ENCODE measurements around the gene TMEM127.
"Not testable (repeated sequence)": the region's sequence is repeated elsewhere in the genome, so short reads cannot be mapped to it uniquely, and the experiment has no call there.

Gene TMEM127

DNA sequence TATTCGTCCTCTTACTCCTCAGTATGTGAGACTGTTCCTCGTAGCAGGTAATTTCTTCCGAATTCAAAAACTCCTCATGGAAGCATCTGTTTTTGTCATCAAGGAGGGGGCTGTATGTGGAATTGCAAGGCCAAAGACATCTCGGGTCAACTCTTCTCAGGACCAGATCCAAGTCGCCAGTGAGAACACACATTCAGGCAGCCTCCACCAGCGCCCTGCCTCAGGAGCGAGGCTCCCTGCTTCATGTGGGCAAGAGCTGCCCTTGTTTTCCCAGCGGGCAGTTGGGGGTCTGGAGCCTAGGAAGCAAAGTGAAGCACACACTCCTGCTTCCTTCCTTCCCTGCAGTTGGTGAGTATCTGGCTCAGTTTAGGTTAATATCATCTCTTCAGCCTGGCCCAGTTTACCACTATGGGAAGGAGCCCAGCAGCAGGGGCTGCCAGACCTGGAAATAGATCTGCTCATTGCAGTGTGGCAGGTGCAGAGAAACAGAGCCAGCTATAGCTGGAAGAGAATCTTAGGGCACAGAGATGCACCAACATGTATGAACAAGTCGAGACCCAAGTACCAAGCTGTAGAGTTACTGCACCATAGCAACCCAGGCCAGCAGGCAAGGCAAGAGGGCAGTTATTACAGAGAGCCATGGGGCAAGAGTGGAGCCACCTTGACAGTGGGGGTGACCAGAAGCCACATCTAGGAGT, 25.3 kb downstream of the TMEM127 start:
- no peak for DNase-seq

DNA sequence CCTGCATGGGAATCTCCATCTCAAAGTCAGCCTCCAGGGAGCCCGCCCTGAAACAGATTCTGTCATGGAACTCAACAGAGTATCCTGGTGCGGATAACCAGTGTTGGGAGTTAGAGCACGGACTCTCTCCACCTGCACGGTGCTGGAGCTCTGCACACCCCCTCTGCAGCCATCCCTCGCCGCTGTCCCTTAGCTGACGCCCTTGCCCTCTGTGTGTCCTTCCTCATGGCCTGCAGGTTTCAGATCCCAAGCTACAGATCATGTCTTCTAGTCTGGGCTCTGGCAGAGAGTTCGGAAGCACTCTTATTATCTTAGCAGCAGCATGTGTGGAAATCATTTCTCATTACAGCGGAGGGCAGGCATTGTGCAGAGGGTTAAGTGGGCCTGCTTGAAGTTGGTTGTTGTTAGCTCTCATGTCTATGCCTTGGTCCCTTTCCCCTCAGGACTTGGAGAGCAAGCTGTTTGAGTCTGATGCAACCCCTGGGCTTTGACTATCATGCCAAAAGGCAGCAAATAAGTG, 26.0 kb downstream of the TMEM127 start:
- no peak for DNase-seq

DNA sequence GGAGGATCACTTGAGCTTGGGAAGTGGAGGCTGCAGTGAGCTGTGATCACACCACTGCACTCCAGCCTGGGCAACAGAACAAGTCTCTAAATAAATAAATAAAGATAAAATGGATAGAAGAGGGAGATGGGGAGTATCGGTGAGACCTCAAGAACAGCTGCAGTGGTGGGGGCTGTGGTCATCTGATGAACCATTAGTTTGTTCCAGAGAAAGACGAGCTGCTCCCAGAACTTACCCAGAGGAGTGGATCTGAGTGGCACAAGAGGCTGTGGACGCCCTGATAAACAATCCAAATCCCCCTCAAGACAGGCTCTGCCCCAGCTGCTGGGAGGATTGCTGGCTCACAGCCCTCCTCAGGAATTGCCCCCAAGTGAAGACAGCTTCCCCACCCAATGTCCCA, 26.7 kb downstream of the TMEM127 start:
- DNase-seq = no peak

DNA sequence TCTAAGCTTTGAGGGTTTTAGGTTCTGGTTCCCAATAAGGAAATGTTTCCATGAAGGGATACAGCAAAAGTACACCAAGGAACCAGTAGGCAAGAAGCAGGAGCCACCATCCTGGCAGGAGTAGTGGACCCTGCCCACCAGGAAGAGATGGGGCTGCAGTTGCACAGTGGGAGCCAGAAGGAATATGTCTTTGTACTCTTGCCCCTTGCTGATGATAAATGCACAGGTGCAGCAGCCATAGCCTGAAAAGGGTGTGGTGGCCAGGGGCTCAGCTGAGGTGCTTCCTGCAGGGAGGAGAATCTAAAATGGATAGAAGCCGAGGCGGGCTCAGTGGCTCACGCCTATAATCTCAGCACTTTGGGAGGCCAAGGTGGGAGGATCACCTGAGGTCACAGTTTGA, 27.5 kb downstream of the TMEM127 start:
- DNase-seq = no peak

DNA sequence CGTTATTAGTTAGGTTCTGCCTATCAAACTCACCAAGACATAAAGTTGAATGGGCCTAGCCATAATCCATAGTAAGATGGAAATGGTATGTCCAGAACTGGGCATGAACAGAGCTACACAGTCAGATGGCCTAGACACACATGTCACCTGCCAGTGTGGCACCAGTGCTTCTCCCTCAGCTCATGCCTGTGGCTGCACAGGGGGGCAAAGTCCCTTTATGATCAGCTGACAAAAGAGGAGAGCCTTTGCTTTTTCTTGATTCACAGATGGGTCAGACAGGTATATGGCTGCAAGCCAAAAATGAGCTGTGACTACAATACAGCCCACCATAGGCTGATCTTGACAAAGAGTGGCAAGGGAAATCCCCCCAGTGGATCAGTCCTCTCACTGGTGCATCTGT, 28.9 kb downstream of the TMEM127 start:
- no peak for DNase-seq

DNA sequence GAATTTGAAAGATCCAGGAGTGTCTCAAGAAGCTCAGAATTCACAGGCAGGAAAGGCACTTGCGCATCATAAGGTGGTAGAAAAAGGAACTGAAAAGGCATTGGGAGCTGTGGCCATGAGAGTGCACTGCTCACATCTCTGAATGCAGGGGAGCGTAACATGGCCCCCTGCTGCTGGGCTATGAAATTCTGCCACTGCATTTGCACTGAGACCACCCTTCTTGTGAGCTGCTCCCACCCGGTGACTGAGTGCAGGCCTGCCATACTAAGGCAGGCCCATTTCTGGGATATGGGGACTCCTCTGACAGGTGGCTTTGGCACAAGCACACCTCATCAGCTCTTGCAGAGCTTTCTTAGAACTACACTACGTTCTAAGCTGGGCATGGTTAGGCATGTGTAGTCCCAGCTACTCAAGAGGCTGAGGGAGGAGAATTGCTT, 31.9 kb downstream of the TMEM127 start:
- peak; percentile 24 to 54 for DNase-seq

DNA sequence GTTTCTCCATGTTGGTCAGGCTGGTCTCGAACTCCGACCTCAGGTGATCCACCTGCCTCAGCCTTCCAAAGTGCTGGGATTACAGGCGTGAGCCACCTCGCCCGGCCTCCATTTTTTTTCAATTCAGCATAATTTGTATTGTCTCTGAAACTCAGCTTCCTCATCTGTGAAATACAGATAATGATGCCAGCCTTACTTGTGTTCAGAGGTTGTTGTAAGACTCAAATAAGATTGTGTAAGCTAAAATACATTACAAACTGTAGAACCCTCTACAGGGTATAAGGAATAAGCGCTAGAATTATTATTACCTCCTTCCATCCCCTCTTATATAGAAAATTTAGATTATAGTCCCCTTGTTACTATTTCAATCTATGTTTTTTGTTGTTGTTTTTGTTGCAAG, 32.4 kb downstream of the TMEM127 start:
- no peak for DNase-seq

DNA sequence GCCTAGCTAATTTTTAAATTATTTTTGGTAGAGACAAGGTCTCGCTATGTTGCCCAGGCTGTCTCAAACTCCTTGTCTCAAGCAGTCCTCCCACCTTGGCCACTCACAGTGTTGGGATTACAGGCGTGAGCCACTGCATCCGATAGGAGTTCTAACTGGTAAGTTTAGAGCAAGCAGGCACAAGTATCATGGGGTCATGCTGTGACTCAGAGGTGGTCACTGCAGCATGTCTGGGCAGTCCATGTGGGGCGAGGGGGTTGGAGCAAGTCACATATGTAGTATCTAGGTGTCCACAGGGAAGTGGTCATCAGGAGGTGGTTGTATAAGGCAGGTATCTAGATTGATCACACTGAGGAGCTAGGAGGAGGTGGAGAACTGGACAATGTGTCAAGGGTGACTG, 34.5 kb downstream of the TMEM127 start:
- no peak for DNase-seq

DNA sequence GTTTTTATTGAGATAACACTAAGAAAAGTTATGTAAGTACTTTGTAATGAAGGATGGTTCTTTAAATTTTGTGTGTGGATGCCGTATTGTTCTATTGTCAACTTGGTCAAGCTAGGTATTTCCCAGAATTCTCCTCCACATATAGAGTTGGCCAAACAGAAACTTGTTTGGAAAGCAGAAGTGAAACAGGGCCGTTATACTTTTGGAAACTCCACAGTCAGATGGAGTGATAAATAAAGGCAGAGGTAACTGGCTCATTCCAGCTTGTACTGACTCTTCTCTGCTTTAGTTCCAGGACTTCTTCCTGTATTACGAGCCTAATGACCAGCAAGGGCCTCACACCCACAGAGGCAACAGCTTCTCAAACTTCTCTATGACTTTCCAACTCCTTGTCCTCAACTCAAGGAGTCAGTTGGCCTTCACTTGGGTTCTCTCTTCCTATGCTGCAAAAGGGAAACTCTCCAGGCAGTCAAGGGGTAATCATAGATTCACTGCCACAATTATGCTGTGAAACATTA, 40.7 kb downstream of the TMEM127 start:
- DNase-seq = peak; percentile 20 to 29

DNA sequence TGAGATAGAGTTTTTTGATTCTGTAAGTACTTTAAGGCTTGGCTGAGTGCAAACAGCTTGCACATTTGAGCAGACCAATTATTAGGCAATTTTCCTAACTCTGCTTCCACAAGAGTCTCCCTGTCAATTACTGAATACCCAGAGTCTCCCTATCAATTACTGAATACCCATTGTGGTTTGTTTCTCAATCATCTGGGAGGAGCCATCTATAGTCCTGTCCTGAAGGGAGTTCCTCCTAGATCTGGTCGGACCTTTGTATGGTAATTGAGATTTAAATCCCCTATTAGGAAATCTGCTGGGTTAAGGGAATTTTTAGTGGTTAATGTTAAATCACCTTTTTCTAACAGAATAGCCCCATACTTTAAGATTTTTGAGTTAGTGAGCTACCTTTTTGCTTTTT, 44.7 kb downstream of the TMEM127 start:
- not testable (repeated sequence) for DNase-seq

DNA sequence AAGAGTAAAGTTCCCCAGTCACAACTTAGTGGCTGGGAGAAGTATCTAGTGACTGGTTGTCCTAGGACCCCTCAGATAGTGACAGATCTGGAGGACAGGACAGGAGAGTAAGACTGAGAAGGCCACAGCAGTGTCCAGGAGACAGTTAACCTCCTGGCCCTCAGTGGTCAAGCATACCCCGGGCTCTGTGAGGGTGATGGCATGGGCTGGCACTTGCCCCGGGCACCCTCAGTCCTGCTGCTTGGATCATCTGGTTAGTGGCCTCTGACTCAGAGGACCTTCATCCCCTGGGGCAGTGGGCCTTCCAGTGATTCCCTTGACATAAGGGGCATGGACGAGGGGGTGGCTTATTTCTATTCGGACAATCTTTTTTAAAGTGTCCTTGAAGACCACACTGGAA, 45.8 kb downstream of the TMEM127 start:
- DNase-seq = not testable (repeated sequence)

DNA sequence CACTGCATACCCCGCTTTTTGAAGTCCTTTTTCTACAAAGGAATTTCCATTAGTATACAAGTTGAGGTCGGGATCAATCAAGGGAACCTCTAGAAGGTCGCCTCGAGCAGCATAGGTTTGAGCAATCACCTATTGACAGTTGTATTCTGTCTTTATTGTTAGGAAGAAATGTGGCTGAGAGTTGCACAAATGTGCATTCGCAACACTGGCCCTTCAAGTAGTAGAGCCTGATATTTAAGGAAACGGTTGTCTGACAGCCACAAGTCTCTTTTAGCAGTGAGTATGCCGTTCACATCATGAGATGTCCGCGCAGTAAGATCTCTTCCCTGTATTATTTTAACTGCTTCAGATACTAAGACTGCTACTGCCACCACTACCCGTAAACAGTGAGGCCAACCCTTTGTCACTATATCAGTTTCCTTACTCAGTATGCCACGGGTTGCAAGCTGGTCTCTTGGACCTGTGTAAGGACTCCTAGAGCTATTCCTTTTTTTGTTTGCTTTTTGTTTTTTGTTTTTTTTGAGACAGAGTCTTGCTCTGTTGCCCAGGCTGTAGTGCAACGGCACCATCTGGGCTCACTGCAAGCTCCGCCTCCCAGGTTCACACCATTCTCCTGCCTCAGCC, 47.2 kb downstream of the TMEM127 start:
- no peak for DNase-seq

DNA sequence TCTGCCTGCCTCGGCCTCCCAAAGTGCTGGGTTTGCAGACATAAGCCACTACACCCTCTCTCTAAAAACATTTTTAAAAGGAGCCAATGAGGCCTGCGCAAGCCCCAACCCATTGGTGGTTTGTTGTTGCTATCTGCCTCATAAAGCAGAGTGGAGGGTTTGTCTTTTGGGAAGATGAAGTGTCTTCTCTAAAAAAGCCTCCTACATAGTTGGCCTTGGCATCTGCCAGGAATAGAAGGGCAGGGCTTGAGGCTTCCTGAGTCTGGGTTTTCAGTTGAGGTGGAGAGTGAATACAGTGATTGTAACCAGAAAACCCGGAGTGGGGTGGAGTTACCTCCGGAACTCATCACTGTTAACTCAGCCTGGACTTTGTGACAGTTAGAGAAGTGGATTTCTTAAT, 51.2 kb downstream of the TMEM127 start:
- no peak for DNase-seq

DNA sequence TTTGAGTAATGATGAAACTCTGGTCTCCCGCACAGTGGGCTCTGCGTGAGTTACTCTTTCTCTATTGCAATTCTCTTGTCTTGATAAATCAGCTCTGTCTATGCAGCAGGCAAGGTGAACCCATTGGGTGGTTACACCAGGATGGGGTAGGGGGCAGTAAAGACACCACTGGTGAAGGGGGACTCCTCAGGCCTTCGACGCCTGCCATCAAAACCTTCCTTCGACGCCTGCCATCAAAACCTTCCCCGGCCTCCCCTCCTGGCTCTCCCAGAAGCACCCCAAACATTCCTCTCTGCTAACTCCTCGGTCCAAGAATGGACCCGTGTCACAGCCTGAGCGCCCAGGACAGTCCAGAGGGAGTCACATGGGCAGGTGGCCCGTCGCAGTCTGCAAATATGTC, 52.4 kb downstream of the TMEM127 start:
- DNase-seq = no peak

DNA sequence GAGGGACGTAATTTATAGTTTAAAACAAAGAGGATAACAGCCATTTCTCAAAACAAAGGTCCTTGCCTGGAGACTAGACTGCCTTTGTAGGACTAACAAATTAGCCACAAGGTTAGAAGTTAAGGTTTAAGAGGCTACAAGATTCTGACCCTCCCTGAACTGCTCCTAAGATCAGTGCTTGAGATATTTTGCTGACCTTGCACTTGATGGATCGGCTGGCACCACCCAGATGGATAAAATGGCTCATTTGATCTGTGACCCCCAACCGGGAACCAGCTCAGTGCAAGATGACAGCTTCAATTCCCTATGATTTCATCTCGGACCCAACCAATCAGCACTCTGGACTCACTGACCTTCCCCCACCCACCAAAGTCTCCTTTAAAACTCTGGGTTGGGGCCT, 53.5 kb downstream of the TMEM127 start:
- no peak for DNase-seq

DNA sequence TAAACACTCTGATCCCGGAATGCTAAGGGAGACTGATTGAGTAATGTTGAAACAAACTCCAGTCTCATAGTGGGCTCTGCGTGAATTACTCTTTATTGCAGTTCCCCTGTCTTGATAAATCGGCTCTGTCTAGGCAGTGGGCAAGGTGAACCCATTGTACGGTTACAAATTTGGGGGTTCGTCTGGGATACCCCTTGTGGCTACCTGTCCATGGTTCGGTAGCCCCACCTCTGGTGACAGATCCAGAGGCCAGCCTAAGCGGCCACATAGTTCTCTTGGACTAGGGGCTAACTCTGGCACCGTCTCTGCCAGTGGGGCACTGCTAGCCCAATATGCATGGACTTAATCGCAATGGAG, 56.1 kb downstream of the TMEM127 start:
- DNase-seq = no peak

DNA sequence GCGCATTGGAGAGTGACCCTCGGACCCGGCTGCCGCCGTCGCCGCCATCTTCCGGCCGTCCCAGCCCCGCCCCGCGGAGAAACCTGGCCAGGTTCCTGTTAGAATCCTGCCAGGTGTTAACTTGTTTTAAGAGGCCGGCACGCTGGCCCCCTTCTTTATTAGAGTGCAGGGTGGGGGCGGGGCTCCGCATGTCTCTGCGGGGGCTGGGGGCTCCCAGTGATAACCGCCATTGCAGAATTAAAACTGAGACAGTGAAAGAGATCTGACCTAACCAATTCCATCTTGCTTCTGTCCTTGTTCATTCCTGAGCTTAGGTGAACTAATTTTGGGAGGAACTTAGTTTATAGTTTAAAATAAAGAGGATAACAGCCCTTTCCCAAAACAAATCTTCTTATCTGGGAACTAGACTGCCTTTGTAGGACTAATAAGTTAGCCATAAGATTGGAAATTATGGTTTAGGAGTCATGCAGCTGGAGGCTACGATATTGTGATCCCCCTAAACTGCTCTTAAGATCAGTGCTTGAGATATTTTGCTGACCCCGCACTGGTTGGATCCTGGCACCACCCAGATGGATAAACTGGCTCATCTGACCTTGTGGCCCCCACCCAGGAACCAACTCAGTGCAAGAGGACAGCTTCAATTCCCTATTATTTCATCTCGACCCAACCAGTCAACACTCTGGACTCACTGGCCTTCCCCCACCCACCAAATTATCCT, 56.6 kb downstream of the TMEM127 start:
- no peak for DNase-seq

DNA sequence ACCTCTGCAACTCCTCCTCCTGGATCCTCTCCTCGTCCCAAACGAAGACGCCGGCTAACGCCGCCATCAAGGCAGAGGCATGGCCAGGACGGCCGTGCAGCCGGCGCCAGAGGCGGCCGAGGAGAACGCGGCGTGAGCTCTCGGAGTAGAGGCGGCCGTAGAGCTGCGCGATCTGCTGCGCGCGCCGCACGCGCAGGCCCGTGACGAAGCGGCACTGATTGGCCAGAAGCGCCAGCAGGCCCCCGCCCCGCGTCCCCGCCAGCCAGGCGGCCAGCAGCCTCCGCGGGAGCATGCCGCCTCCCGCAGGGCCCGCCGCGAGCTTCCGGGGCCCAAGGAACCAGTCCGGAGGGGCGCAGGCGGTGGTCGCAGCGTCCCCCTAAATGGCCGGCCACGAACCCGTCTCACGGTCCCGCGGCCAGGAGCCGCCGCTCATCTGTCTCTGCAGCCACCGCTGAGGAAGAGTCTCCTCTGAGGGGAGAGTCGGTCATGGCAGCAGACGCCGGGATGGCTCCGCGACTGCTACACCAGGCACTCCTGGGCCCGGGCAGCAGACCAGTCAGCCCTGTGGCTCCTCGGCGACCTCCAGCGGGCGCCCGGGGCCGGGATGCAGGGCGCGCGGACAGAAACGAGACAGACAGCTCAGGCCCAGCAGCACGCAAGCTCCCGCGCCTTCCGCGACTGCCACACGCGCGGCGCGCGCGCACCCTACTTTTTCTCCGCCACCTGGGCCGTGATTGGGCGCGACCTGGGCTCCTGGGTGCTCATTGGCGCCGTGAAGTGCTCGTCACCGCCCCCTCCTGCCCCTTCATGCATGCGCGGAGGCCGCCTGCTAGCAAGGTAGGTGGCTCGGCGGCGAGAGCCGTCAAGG, 57.4 kb downstream of the TMEM127 start, which contains the start of gene STARD7:
TSS of gene STARD7 (minus strand) at position 685 of the 868 bp plus-strand sequence. CDS start at position 292, 393 bp downstream.
- peak; percentile 95 for DNase-seq

DNA sequence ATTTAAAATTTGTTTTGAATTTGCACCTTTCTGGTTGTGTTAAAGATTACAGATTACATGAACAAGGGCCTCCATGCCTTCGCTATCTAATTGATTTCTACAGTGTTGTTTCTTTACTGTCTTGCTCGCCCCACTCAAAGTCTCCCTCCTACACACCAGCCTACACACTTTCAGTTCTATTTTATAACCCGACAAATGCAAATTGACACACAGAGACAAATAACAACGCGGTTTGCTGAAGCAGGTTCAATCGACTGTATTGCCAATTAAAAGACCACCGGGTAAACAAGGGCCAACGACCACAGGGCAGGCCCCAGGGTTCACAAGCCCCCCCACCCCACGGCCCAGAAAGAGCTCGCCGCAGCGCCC, 58.0 kb downstream of the TMEM127 start:
- no peak for DNase-seq

DNA sequence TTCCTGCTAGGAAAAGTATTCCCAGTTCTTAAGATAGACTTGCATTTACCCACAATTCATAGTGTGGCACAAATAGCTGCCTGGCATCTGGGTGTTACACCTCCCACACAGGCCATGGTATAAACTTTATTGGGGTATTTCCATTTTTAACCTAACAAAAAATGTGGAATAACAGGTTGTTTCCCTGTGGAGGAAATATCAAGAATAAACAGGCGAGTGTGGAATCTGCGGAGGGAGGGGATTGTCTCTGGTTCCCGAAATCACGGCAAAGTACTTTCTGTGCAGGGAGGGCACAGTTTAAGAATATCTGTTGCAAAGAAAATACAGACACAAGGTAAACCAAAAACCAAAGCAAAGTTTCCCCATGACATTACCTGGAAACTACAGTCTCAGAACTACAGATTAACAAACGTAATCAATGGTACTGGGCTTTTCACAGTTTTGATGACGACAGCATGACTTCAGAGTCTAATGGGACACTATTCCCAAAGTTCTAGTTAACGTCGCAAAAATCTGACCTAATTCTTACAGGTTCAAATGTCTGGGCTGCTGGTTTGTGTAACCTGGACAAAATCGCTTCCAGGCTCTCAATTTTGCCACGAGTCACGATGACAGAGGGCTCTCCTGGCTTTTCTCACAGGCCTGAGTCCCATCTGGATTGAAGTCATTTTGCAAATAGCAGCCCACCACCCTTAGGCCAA, 58.6 kb downstream of the TMEM127 start:
- DNase-seq = no peak

DNA sequence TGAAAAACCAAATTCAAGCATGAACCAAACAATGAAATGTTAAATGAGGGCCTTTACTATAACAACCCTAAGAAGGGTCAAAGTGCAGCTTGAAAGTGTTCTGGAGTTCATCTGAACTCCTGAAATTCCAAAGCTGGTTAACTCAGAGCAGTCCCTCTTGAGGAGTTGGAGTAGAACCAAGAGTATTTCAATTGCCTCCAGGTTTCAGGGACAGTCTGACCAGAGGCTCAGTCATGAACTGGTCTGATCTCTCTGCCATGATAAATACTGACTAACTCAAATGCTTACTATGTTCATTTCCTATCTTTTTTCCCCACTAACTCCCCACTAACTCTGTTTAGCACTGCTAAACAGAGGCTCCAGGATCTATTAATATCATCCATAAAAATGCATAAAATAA, 59.9 kb downstream of the TMEM127 start:
- DNase-seq = no peak

Measured in Kasumi-1 (cell line).